Renal cortex interstitium (tissue), 11 donors: Measurements from ENCODE around the gene CAPN2. TPM values are rescaled to one million over a fixed set of nuclear protein-coding genes. Genes with fewer than 3 reads are reported as not detected.
"Not testable (repeated sequence)": the region's sequence is repeated elsewhere in the genome, so short reads cannot be mapped to it uniquely, and the experiment has no call there.

Experiments used
- DNase-seq, 11 donors: peaks; one replicate each; pipeline ENCODE4 v3.0.0-alpha.2; 2013; ENCODE audit warnings: low read depth in 9 of 11, low spot score in 4 of 11; ENCODE audit errors: extremely low read depth in 1 of 11
- polyA plus RNA-seq, 3 donors: library from polyadenylated mRNA; unstranded; fragments of 120-200 nt; gene quantifications; one replicate each; pipeline ENCODE4 v1.2.1, GENCODE V29; 2013; ENCODE audit not compliant: insufficient read length in 3 of 3

CAPN2 gene
- polyA plus RNA-seq, 3 donors, result 175 to 190 (median 180) TPM

DNA sequence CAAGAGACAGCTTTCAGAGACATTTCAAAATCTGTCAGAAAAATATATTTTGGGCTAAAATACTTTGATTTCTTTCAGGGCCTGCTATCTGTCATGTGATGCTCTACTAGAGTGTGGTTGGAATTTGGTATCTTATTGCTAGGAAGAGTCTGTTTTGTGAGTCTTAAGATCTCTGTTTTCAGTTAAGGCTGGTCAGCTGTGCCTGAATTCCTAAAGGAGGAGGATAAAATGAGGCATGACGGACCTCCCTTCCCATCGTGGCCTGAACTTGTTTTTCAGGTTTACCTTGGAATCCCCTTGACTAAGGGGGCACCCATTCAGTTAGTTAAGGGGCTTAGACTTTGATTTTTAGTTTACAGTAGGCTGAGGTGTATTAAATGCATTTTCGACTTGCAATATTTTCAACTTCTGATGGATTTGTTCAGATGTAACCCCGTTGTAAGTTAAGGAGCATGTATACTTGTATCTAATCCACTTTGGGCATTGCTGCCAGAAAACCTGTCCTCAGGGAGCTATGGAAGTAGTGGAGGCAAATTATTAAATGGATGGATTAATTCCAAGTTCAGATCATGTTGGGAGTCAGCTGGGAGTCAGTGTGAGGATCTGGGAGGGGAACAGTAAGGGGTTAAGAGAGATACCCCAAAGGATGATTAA lies 18.3 kb downstream of the CAPN2 start:
- DNase-seq, result peak in 1 of 11 donors; percentile 54

- no peak for DNase-seq
These were observed 18.9 kb downstream of the CAPN2 start for GRCh38 chr1:223731133-223731770.

DNA sequence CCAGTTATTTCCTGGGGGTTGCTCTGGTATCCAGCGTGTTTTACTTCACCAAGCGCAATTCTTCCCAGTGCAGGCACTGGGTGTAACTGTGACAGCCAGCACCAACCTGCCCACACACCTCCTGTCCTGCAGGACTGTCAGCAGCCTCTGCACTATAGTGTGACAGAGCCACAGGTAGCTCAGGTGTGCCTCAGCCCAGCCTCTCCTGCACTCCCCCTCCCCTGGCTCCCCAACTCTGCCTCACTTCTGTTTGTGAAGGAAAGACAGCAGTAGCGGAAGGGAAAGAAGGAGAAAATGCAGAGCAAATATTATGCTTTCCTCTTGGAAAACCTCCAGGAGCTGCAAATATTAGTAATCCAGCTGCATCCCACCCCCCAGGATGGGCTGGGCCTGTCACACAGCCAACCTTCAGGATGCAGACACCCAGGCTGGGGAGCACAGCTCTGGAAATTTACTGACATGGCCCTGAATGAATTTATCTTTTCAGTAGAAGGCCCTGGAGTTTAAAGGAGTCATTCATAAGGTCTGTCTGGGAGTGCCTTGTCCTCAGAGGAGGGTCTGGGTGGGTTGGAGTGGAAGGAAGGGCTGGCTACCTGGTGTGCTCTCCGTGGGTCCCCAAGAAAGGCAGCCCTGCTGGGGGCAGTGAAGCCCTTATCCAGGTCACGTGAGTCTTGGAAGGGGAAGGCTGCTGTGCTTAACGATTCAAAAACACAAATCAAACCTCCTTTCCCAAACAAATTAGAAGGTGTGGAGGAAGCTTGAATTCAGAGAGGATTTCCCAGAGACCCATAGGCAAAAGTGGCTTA lies 20.9 kb downstream of the CAPN2 start:
- no peak for DNase-seq

- DNase-seq, result no peak
These were observed 21.8 kb downstream of the CAPN2 start for GRCh38 chr1:223733898-223734852.

GRCh38 chr1:223736638-223737037 lies 24.3 kb downstream of the CAPN2 start:
- DNase-seq, result not testable (repeated sequence)

DNA sequence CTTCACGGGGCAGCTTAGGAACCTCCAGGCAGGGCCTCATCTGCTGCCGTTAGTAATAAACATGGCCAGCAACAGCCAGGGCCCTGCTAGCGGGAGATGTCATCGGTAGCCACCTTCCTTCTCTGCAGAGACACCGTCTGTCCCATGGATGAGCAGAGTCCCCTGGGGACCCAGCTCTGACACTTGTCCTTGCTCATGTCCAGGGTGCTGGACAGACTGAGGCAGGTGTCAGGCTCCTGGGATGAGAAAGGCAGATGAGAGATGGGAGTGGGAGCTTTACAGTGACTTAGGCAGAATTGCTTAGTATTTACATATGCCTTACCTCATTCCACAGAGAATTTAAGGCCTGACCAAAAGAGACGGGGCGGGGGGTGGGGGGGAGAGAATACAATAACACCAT lies 25.0 kb downstream of the CAPN2 start:
- no peak for DNase-seq

DNA sequence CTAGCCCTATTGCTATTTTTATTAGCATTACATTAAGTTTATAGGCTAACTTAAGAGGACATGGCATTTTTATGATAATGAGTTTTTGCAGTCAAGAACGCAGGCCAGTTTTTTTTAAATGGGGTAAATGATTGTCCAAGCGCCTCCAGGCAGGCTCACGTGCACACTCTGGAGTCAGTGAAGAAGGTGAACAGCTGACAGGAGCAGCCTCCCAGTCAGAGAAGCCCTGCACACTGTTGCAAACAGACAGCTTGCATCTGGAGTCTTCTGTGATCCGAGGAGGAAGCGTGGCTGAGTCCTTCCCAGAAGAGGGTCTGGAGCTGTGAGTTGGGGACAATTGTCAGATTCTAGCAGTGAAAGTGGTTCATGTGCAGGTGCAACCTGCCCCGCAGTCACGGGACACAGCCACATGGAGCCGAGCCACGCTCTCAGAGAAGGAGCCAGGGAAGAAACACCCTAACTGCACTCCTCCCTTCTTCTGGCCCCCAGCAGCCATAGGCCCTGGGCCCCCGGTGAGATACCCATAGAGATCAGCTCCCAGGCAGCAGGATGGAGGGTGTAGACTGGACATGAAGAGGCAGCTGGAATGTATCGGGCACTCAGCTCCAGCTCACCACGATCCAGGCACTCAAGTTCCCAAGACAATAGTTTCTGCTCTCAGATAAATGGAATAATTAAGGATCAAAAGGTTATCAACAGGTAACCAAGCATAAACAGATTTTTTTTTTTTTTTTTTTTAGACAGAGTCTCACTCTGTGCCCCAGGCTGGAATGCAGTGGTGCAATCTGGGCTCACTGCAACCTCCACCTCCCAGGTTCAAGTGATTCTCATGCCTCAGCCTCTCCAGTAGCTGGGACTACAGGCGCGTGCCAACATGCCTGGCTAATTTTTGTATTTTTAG lies 26.4 kb downstream of the CAPN2 start:
- peak in 4 of 11 donors; percentile 59 to 81 (median 72) for DNase-seq

- no peak for DNase-seq
These were observed 27.2 kb downstream of the CAPN2 start for GRCh38 chr1:223739366-223740037.

- DNase-seq, result not testable (repeated sequence)
These were observed 27.8 kb downstream of the CAPN2 start for GRCh38 chr1:223740038-223740736.

DNA sequence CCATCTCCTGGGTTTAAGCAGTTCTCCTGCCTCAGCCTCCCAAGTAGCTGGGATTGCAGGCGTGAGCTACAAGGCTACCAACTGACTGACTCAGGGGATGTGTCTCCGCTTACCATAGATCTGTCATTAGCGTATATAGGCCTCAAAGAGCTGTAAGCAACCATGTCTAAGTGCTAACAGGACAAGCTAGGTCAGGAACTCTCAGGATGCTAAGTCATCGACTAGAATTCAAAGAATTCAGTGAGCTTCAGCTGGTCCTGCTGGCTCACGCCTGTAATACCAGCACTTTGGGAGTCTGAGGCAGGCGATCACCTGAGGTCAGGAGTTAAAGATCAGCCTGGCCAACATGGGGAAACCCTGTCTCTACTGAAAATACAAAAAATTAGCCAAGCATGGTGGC lies 29.5 kb downstream of the CAPN2 start:
- DNase-seq, result no peak

- no peak for DNase-seq
These were observed 30.6 kb downstream of the CAPN2 start for GRCh38 chr1:223742856-223743517.

- no peak for DNase-seq
These were observed 33.4 kb downstream of the CAPN2 start for GRCh38 chr1:223745731-223746130.

GRCh38 chr1:223747838-223748335 lies 35.5 kb downstream of the CAPN2 start:
- DNase-seq, result no peak

GRCh38 chr1:223748405-223748772 lies 36.0 kb downstream of the CAPN2 start:
- DNase-seq, result no peak

GRCh38 chr1:223748773-223749733 lies 36.7 kb downstream of the CAPN2 start:
- DNase-seq, result peak in 5 of 11 donors; percentile 48 to 64 (median 59)
